ES-I3 (cell line): Measurements from ENCODE around the gene RNPC3.
"Not testable (repeated sequence)": the region's sequence is repeated elsewhere in the genome, so short reads cannot be mapped to it uniquely, and the experiment has no call there.

ENCODE experiments used
- H3K36me3 ChIP-seq: 2 replicates; pipeline ENCODE4 v1.6.1; 2013; ENCODE audit warnings: mild to moderate bottlenecking, low read length, control low read depth, moderate library complexity; ENCODE audit not compliant: insufficient read depth
- H3K4me1 ChIP-seq: 2 replicates; pipeline ENCODE4 v1.6.1; 2013; ENCODE audit warnings: mild to moderate bottlenecking, control low read depth, low read length; ENCODE audit not compliant: insufficient read depth
- H3K9ac ChIP-seq: 2 replicates; pipeline ENCODE4 v1.6.1; 2013; ENCODE audit warnings: low read depth, mild to moderate bottlenecking, low read length, moderate library complexity
- H3K9me3 ChIP-seq: 2 replicates; pipeline ENCODE4 v1.6.1; 2013; ENCODE audit warnings: mild to moderate bottlenecking, low read length, moderate library complexity; ENCODE audit not compliant: control insufficient read depth, insufficient read depth

Gene RNPC3

DNA sequence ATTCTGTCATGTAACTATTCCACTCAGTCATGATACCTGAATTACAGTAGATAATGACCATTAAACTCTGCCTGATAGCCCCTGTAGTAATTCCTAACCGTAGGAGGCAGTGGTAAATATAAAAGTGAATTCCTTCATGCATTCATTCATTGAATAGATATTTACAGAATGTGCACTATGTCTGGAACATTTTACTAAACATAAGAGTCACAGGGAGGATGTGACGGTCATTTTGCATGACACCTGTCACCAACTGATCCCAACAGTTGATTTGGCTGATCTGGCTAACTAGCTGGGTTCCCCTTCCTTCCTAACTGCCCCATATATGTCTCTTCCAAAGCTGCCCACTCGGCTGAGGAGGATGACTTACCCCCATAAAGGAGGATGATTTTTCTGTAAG lies 2.2 kb upstream of the RNPC3 start:
- Histone ChIP-seq H3K36me3 (no peaks in the 10 kb centered on the region), H3K4me1 (peaks cover 3% of the 10 kb centered on the region; the same call in 1 of the 2 replicates), H3K9ac (no peak overlapping the region), H3K9me3 (no peaks in the 10 kb centered on the region)

- Histone ChIP-seq H3K36me3 (no peaks in the 10 kb centered on the region), H3K9ac (peak overlapping the region; percentile 40; the same call in 1 of the 2 replicates), H3K9me3 (no peaks in the 10 kb centered on the region), H3K4me1 (peaks cover 3% of the 10 kb centered on the region; the same call in 1 of the 2 replicates)
These were observed 339 bp upstream of the RNPC3 start for GRCh38 chr1:103525114-103525606.

- Histone ChIP-seq H3K9ac (no peak overlapping the region), H3K36me3 (no peaks in the 10 kb centered on the region), H3K4me1 (peaks cover 3% of the 10 kb centered on the region; the same call in 1 of the 2 replicates), H3K9me3 (no peaks in the 10 kb centered on the region)
These were observed 1.8 kb downstream of the RNPC3 start for GRCh38 chr1:103527331-103527730.

DNA sequence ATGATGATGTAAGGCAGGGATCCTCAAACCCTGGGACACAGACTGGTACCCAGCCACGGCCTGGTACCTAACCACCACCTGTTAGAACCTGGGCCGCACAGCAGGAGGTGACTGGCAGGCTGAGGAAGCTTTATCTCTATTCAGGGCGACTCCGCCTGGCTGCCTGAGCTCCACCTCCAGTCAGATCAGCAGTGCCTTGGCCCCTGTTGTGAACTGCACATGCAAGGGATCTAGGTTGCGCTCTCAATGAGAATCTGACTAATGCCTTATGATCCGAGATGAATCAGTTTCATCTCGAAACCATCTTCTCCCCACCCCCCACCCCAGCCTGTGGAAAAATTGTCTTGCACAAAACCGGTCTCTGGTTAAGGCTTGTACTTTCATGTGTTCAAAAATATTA lies 4.2 kb downstream of the RNPC3 start:
- Histone ChIP-seq H3K9me3 (no peaks in the 10 kb centered on the region), H3K36me3 (no peaks in the 10 kb centered on the region), H3K9ac (no peak overlapping the region), H3K4me1 (peaks cover 3% of the 10 kb centered on the region; the same call in 1 of the 2 replicates)

- H3K9ac ChIP-seq, result no peak overlapping the region
- no peaks in the 10 kb centered on the region for H3K9me3 ChIP-seq
- peaks cover 6% of the 10 kb centered on the region; the same call in 1 of the 2 replicates for H3K36me3 ChIP-seq
- H3K4me1 ChIP-seq, result no peaks in the 10 kb centered on the region
These were observed 12.7 kb downstream of the RNPC3 start for GRCh38 chr1:103538226-103538625.

DNA sequence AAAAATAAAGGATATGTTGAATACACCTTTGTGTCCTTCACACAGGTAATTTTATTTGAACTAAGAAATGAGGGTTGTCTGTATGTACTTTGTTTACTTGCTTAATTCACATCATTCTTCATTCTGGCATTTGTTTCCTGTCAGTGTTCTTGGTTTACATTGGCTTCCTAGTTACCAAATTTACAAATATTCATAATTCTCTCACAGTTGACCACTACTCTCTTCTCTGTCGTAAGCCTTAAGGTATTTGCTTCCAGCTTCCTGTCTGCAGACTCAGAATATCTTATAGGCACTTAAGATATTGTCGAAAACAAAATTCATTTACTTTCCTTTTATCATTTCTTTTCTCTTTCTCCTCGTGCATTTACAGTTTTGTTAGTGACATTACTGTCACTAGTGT lies 15.9 kb downstream of the RNPC3 start:
- no peaks in the 10 kb centered on the region for H3K4me1 ChIP-seq
- H3K9ac ChIP-seq, result no peak overlapping the region
- no peaks in the 10 kb centered on the region for H3K9me3 ChIP-seq
- peaks cover 6% of the 10 kb centered on the region; the same call in 1 of the 2 replicates for H3K36me3 ChIP-seq

- Histone ChIP-seq H3K9ac (no peak overlapping the region), H3K4me1 (no peaks in the 10 kb centered on the region), H3K36me3 (no peaks in the 10 kb centered on the region; the same call in none of the 2 replicates), H3K9me3 (no peaks in the 10 kb centered on the region)
These were observed 21.0 kb downstream of the RNPC3 start for GRCh38 chr1:103546496-103546895.

GRCh38 chr1:103547840-103548239 lies 22.3 kb downstream of the RNPC3 start:
- H3K9ac ChIP-seq, result no peak overlapping the region
- H3K9me3 ChIP-seq, result no peaks in the 10 kb centered on the region
- no peaks in the 10 kb centered on the region; the same call in none of the 2 replicates for H3K36me3 ChIP-seq
- no peaks in the 10 kb centered on the region for H3K4me1 ChIP-seq

- Histone ChIP-seq H3K36me3 (no peaks in the 10 kb centered on the region), H3K4me1 (no peaks in the 10 kb centered on the region), H3K9ac (no peak overlapping the region), H3K9me3 (no peaks in the 10 kb centered on the region)
These were observed 34.9 kb downstream of the RNPC3 start for GRCh38 chr1:103560427-103560826.

DNA sequence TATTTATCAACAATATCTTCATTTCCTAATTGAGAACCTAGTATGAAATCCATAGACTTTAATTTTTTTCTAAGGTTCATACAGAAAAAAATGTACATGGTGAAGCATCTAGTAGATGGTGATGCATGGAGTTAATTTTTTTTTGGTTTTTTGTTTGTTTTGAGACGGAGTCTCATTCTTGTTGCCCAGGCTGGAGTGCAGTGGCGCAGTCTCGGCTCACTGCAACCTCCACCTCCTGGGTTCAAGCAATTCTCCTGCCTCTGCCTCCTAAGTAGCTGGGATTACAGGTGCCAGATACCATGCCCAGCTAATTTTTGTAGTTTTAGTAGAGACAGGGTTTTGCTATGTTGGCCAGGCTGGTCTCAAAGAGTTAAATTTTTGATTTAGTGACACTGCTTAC lies 35.6 kb downstream of the RNPC3 start:
- H3K9ac ChIP-seq, H3K4me1 ChIP-seq, H3K36me3 ChIP-seq, H3K9me3 ChIP-seq: not testable (repeated sequence)

DNA sequence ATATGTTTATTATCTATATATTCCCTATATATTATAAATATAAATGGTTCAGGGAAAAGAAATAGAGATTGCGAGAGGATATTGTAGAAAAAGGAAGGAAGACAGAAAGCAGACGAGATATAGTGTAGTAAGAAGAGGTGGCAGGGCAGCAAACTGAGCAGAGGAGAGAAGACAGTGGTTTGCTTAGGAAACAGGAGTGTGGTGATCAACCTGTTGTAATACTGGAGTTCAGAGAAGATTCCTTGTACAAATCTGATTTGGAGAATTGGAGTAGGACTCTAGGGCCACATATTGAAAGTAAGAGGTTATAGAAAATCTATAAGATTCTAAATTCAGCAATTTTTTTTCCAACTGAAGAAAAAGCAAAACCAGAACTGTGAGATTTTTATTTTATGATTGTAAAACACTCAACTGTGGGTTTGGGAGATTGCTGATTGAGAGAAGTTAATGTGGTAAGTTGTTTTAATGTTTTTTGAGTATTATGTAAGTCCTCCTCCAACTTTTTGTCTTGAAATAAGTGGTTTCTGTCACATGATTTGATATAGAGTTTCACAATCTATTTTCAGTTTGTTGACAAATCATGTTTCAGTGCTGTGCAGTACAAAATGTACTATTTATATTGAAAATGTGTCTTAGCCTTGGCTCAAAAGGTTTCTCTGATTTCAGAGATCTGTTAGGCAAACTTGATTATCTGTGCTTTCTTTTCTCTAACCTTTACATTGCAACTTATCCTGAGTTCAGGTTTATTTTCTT lies 36.3 kb downstream of the RNPC3 start:
- no peaks in the 10 kb centered on the region for H3K9me3 ChIP-seq
- no peaks in the 10 kb centered on the region for H3K4me1 ChIP-seq
- no peaks in the 10 kb centered on the region for H3K36me3 ChIP-seq
- H3K9ac ChIP-seq, result no peak overlapping the region

- H3K9ac ChIP-seq, result no peak overlapping the region
- no peaks in the 10 kb centered on the region for H3K36me3 ChIP-seq
- H3K9me3 ChIP-seq, result no peaks in the 10 kb centered on the region
- H3K4me1 ChIP-seq, result no peaks in the 10 kb centered on the region
These were observed 37.6 kb downstream of the RNPC3 start for GRCh38 chr1:103563056-103563455.

GRCh38 chr1:103569493-103569892 lies 44.0 kb downstream of the RNPC3 start:
- H3K9ac ChIP-seq, result no peak overlapping the region
- H3K4me1 ChIP-seq, result no peaks in the 10 kb centered on the region
- no peaks in the 10 kb centered on the region for H3K36me3 ChIP-seq
- H3K9me3 ChIP-seq, result no peaks in the 10 kb centered on the region

DNA sequence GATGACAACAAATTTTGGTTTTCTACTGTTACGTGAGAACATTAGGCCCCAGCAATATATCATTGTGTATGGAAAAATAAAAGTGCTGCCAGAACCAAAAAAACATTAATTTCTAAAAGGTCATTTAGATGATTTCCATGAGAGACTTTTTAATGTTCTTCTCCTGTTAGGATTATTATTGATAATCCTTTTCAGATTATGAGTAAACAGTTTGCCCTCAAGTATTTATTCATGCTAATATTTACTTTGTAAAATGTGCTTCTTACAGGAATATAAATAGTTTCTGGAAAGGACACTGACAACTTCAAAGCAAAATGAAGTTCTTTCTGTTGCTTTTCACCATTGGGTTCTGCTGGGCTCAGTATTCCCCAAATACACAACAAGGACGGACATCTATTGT lies 45.8 kb downstream of the RNPC3 start, which contains the start of gene AMY2B:
AMY2B (plus strand) TSS at position 301 of the 400 bp plus-strand sequence; CDS start at position 315, 14 bp downstream.
- not testable (repeated sequence) for H3K9me3 ChIP-seq, H3K36me3 ChIP-seq, H3K4me1 ChIP-seq, H3K9ac ChIP-seq

GRCh38 chr1:103576065-103576464 lies 50.6 kb downstream of the RNPC3 start:
- no peak overlapping the region for H3K9ac ChIP-seq
- no peaks in the 10 kb centered on the region for H3K4me1 ChIP-seq
- no peaks in the 10 kb centered on the region for H3K36me3 ChIP-seq
- H3K9me3 ChIP-seq, result no peaks in the 10 kb centered on the region
